HTR-8/SVneo (cell line): ENCODE measurements around the gene GSG1.

Experiments used
- DNase-seq: peaks from one replicate; pipeline ENCODE4 v3.0.0; 2011; ENCODE audit warnings: low spot score, mixed read lengths; ENCODE audit not compliant: insufficient read length
- FAIRE-seq: peaks from 2 replicates; lab custom pipeline; 2011; peaks lifted over from hg19 to GRCh38; lab: Jason Lieb, UNC

GSG1 gene

DNA sequence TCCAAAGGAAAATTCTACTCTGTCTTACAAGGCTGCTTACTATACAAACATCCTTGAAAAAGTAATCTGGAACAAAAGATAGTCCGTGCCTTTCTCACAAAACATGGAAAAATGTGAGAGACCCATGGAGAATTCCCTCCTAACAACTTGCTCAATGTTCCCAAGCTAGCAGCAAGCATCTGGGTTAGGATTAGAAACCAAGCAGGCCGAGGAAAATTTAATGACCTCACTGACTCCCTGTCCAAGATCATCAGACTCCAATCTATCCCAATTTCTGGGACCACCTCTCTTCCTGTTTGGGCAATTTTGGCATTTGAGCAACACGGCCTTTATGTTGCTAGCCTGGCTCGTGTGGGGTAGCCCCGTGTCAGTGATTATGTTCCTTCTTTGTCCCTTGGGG is 18.1 kb upstream of the GSG1 start:
- FAIRE-seq (no peak), DNase-seq (no peak)

DNA sequence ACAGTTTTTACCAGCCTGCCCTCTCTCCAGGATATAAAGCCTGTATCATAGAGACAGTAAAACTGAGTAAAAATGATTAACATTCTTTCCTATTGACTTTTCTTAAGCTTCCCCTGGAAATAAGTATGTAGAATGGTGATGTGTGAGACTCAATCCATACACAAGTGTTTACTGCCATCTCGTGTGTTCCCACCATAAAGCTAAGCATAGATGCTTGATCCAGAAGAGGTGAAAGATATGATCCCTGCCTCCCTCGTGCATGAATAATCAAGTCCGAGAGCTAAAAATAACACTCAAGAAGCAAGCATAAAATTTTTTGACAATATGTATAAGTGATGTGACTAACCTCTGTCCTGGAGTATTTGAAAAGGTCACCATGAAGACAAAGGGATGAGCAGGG is 16.9 kb upstream of the GSG1 start:
- no peak for DNase-seq
- FAIRE-seq, result no peak

- DNase-seq (no peak), FAIRE-seq (no peak)
Measured at GRCh38 chr12:13119826-13120225, 16.4 kb upstream of the GSG1 start.

GRCh38 chr12:13117029-13117428 is 13.6 kb upstream of the GSG1 start:
- no peak for FAIRE-seq

DNA sequence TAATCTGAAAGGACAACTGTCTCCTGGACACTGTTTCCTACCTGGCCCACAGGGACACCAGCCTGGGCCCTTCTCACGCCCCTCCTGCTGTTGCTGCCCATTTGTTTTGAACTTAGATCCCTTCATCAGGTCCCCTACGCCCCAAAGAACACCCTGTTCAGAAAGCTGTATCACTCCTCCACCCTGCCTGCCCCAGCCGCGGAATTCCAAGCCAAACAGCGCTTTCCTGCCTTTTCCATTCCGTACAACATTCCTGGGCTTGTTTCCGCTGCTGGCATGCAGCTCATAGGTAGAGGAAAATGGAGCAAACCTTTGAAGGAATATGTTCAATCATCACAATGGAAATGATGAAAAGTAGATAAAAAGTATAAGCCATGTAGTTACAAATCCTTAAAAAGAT is 12.8 kb upstream of the GSG1 start:
- FAIRE-seq, result no peak
- DNase-seq, result no peak

More at GRCh38 chr12:13117029-13117428, 13.6 kb upstream of the GSG1 start:
- DNase-seq, result no peak

- DNase-seq, result no peak
- FAIRE-seq, result no peak
Measured at GRCh38 chr12:13114251-13115052, 11.0 kb upstream of the GSG1 start.

DNA sequence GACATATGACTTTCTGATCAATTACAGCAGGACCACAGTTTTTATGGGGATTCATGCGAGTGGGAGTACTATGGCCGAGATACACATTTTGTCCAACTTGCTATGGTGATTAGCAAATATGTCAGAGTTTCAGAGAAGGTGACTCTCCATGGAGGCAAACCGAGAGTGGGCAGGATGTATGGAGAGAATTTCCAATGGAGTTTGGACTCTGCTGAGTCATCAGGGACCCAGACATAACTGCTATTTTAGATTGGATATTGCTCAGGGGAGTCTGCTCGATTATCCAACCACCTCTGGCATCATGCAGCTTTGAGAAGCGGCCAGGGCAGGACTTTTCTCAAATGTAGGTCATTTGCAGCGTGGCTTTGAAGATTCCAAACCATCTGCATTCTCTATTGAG is 9.5 kb upstream of the GSG1 start:
- FAIRE-seq (no peak), DNase-seq (no peak)

- no peak for FAIRE-seq
- DNase-seq, result no peak
Measured at GRCh38 chr12:13106666-13107065, 3.2 kb upstream of the GSG1 start.

DNA sequence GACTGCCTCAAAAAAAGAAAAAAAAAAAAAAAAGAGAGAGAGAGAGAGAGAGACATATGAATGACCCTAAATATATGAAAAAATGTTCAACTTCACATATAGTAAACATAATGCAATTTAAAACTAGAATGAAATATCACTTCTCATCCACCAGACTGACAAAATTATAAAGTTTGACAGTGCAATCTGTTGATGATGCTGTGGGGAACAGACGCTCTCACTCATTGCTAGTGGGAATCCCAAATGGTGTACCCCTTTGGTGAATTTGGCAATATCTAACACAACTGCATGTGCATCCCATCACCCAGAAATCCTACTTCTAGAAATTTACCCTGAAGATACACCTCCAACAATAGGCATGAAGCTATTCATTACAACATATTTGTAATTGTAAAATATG is 2.3 kb upstream of the GSG1 start:
- FAIRE-seq, result no peak

GRCh38 chr12:13104409-13104808 is 942 bp upstream of the GSG1 start:
- DNase-seq (no peak), FAIRE-seq (no peak)

More for the DNA sequence above, 2.3 kb upstream of the GSG1 start:
- DNase-seq, result no peak

DNA sequence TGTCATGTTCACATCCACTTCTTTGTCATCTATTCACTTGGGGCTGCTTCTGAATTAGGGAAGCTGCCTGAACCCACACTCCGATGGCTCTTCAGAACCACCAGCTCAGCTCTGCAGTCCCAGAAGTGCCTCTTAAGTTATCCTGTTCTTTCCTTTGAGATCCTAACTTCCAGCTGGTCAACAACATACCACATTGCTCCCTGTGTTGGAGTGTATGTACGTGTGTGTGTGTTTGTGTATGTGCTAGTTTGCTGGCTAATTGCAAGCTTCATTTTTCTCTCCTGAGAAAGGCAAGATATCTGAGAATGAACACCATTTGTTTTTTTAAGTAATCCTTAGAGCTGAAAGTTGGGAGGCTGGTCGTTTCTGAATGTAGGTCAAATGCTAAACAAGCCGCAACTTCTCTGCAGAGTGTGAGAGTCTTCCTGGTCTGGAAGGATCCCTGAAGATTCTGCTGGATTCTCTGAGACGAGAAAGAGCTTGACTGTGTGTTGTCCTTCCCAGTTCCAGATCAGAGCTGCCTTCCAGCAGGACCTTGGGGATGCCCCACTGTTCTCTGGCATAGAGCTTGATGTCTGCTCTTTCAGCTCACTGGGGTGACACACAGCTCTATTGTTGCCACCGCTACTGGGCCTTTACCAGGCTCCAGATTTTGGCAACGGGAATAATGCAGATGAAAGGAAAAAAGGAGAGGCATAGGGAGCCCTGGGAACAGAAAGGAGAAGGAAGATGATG is 839 bp downstream of the GSG1 start:
- DNase-seq, result no peak
- FAIRE-seq, result no peak

GRCh38 chr12:13101821-13102375 is 1.6 kb downstream of the GSG1 start:
- FAIRE-seq, result no peak
- DNase-seq, result no peak

- peak; percentile 57 for FAIRE-seq
- peak; percentile 57 for DNase-seq
Measured at GRCh38 chr12:13100882-13101769, 2.3 kb downstream of the GSG1 start.

GRCh38 chr12:13100605-13100881 is 2.9 kb downstream of the GSG1 start:
- FAIRE-seq, result no peak
- DNase-seq, result no peak

DNA sequence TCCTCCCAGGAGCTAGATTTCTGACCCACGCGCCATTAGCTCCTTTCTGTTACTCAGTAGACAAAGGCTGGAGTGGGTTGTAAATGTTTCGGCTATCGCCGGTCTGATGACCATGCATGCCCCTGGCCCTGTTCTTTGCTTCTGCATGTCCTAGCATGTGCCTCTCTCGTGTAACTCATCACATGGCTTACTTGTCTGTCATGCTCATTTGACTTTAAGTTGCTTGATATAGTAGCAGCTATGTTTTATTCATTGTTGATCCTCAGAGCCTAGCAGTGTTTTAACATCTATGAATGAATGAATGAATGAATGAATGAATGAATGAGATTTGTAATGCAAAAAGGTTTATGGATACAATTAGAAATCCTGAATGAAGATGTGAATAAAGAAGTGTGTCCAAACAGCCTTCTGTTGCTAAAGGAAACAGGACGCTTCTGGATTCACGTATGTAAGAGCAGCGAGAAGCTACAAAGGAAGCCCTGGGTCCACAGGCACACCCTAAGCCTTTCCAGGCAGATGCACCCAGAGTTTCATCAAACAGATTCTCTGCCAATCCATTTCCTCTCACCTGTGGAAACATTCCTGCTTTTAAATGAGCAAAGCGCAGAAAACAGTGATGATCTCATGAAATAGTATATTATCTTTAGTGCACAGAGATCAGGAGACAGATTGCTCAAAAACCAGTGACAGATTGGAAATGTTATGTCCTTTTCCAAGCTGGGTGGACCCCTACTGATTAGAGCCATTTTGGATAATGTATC is 3.4 kb downstream of the GSG1 start:
- DNase-seq (no peak), FAIRE-seq (no peak)

DNA sequence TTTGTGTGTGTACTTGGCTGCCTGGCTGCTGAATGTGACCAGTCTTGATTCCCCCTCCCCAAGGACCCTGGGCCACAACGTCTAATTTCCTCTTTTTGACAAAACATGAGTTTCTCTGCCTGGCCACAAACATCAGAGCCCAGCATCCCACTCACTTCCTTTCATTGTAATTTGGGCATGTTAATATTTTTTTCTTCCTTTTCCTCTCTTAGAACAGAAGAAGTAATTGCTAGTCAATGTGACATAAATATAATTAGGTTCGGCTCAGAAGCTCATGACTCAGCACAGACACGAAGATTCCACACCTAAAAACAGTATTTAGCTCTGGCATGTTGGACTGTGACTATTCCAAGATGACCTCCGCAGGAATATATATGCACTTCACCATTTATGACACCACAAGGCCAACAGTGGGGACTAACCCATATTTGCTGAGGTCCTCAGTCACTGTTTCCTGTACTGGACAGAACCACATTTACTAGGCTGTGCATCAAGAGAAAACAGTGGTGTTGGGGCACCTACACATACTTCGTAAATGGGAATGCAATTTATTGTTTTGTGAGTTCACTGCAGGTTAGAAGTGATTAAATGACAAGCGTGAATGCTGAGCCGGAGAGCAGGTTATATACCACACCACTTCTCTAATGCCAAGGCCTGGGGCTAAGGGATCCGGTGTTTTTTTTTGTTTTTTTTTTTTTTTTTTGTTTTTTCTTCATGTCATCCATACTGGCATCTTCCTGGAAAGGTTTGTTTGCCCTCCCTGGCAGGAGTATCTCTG is 4.2 kb downstream of the GSG1 start:
- DNase-seq, result no peak
- no peak for FAIRE-seq

DNA sequence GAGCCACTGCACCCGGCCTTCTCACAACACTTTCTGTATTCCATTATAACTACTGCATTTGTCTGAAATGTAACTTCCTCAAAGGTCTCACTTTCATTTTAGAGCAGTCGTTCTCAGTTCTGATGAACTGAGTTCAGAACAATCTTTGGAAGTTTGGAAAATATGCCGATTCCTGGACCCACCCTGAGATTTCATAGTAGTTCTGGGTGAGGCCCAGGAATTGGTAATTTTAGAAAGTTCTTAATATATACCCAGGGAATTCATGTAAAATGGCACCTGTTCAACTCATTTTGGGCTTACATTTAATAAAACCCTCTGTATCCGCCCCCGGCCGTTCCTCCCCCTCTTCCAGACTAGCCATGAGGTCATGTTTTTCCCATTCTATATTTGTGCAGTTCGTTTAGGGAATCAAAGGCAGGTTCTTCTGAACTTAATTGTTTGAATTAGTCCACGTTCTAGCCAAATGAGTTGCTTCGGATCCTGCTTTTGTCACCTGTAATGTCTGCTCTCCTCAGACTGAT is 5.9 kb downstream of the GSG1 start:
- no peak for FAIRE-seq
- no peak for DNase-seq

DNA sequence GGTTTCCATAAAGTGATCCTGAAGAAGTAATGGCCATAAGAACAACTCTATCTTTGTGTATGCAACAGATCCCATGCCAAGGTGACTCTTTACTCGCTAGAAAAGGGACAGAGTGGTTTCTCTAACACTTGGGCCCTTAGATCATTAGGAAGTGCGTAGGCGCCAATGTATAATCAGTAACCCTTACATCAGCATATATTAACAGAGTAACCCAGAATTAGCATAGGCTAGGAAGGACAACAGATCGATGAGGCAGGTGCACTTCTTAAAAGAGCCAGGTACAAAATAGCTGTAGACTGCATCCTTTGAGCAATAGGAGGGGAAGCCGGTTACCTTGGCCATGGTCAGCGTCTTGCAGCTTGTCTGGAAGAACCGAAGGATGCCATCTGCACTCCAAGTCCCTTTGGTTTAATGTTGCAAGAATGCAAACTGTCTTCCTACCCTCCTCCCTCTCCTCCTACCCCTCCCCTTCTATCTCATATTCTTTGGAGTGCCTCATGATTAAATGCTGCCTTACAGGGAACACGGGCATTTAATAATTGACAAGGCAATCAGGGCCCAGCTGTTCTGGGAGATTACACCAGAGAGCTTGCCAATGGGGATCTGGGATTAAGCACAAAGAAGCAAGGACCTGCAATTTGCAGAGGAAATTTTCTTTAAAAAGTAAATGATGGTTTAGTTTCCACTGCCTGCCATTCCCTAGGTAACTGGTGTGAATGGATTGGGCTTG is 8.0 kb downstream of the GSG1 start:
- no peak for DNase-seq
- no peak for FAIRE-seq
